Activated naive CD8-positive, alpha-beta T cell (primary cell): Measurements from ENCODE around the gene TRAF5.
A peak's percentile ranks its signal among the peaks of the same experiment; 100 is the strongest.
"Not testable (repeated sequence)": the region's sequence is repeated elsewhere in the genome, so short reads cannot be mapped to it uniquely, and the experiment has no call there.

Source experiments
- H3K27ac Mint-ChIP-seq: one replicate; pipeline ENCODE4 v1.8.0; 2021; ENCODE audit warnings: mixed read lengths
- H3K27me3 Mint-ChIP-seq: one replicate; pipeline ENCODE4 v1.8.0; 2021; ENCODE audit warnings: mixed read lengths
- H3K36me3 Mint-ChIP-seq: one replicate; pipeline ENCODE4 v1.8.0; 2021; ENCODE audit warnings: mixed read lengths
- H3K4me1 Mint-ChIP-seq: one replicate; pipeline ENCODE4 v1.8.0; 2021; ENCODE audit warnings: low read depth, mixed read lengths
- H3K4me3 Mint-ChIP-seq: one replicate; pipeline ENCODE4 v1.8.0; 2021; ENCODE audit warnings: mild to moderate bottlenecking, mixed read lengths
- H3K9me3 Mint-ChIP-seq: one replicate; pipeline ENCODE4 v1.8.0; 2021; ENCODE audit warnings: low read depth, mixed read lengths

Gene TRAF5

GRCh38 chr1:211320980-211321379, 5.7 kb upstream of the TRAF5 start:
- no peaks in the 10 kb centered on the region for H3K9me3 Mint-ChIP-seq
- peak overlapping the region; percentile 85 for H3K27ac Mint-ChIP-seq
- H3K4me1 Mint-ChIP-seq = peaks cover 54% of the 10 kb centered on the region
- H3K27me3 Mint-ChIP-seq = no peaks in the 10 kb centered on the region
- peaks cover 2% of the 10 kb centered on the region for H3K36me3 Mint-ChIP-seq
- H3K4me3 Mint-ChIP-seq = peak overlapping the region; percentile 49

- H3K9me3 Mint-ChIP-seq, H3K36me3 Mint-ChIP-seq, H3K27ac Mint-ChIP-seq, H3K4me3 Mint-ChIP-seq, H3K27me3 Mint-ChIP-seq: not testable (repeated sequence)
- H3K4me1 Mint-ChIP-seq = peaks cover 59% of the 10 kb centered on the region
Measured at GRCh38 chr1:211321646-211322045, 5.0 kb upstream of the TRAF5 start.

- peaks cover 68% of the 10 kb centered on the region for H3K4me1 Mint-ChIP-seq
- H3K9me3 Mint-ChIP-seq = no peaks in the 10 kb centered on the region
- peaks cover 2% of the 10 kb centered on the region for H3K36me3 Mint-ChIP-seq
- H3K4me3 Mint-ChIP-seq = peak overlapping the region; percentile 9
- H3K27ac Mint-ChIP-seq = peak overlapping the region; percentile 76
- H3K27me3 Mint-ChIP-seq = no peaks in the 10 kb centered on the region
Measured at GRCh38 chr1:211323156-211324063, 3.2 kb upstream of the TRAF5 start.

- peaks cover 76% of the 10 kb centered on the region for H3K4me1 Mint-ChIP-seq
Measured at GRCh38 chr1:211324992-211325775, 1.4 kb upstream of the TRAF5 start.

GRCh38 chr1:211326140-211326527, 499 bp upstream of the TRAF5 start:
- Mint-ChIP-seq H3K27ac (peak overlapping the region; percentile 97), H3K4me1 (peaks cover 81% of the 10 kb centered on the region), H3K9me3 (no peaks in the 10 kb centered on the region), H3K27me3 (no peaks in the 10 kb centered on the region), H3K36me3 (peaks cover 4% of the 10 kb centered on the region), H3K4me3 (peak overlapping the region; percentile 92)

More at GRCh38 chr1:211324992-211325775, 1.4 kb upstream of the TRAF5 start:
- Mint-ChIP-seq H3K27me3 (no peaks in the 10 kb centered on the region), H3K36me3 (peaks cover 2% of the 10 kb centered on the region), H3K27ac (peak overlapping the region; percentile 97), H3K4me3 (peak overlapping the region; percentile 92), H3K9me3 (no peaks in the 10 kb centered on the region)

GRCh38 chr1:211327346-211327921, 801 bp downstream of the TRAF5 start:
- peaks cover 3% of the 10 kb centered on the region for H3K36me3 Mint-ChIP-seq

GRCh38 chr1:211328084-211328694, 1.6 kb downstream of the TRAF5 start:
- H3K27me3 Mint-ChIP-seq = no peaks in the 10 kb centered on the region
- peak overlapping the region; percentile 91 for H3K4me3 Mint-ChIP-seq
- peaks cover 81% of the 10 kb centered on the region for H3K4me1 Mint-ChIP-seq
- no peaks in the 10 kb centered on the region for H3K9me3 Mint-ChIP-seq
- peak overlapping the region; percentile 92 for H3K27ac Mint-ChIP-seq
- peaks cover 3% of the 10 kb centered on the region for H3K36me3 Mint-ChIP-seq

More at GRCh38 chr1:211327346-211327921, 801 bp downstream of the TRAF5 start:
- H3K9me3 Mint-ChIP-seq = no peaks in the 10 kb centered on the region
- peak overlapping the region; percentile 91 for H3K4me3 Mint-ChIP-seq
- H3K4me1 Mint-ChIP-seq = peaks cover 82% of the 10 kb centered on the region
- no peaks in the 10 kb centered on the region for H3K27me3 Mint-ChIP-seq
- H3K27ac Mint-ChIP-seq = peak overlapping the region; percentile 92

- Mint-ChIP-seq H3K27ac (peak overlapping the region; percentile 92), H3K36me3 (peaks cover 3% of the 10 kb centered on the region), H3K4me1 (peaks cover 78% of the 10 kb centered on the region), H3K9me3 (no peaks in the 10 kb centered on the region), H3K4me3 (peak overlapping the region; percentile 91), H3K27me3 (no peaks in the 10 kb centered on the region)
Measured at GRCh38 chr1:211328866-211329475, 2.3 kb downstream of the TRAF5 start.

GRCh38 chr1:211329764-211330201, 3.1 kb downstream of the TRAF5 start:
- peak overlapping the region; percentile 92 for H3K27ac Mint-ChIP-seq
- peaks cover 3% of the 10 kb centered on the region for H3K36me3 Mint-ChIP-seq
- H3K9me3 Mint-ChIP-seq = no peaks in the 10 kb centered on the region
- no peaks in the 10 kb centered on the region for H3K27me3 Mint-ChIP-seq
- peak overlapping the region; percentile 91 for H3K4me3 Mint-ChIP-seq
- peaks cover 82% of the 10 kb centered on the region for H3K4me1 Mint-ChIP-seq

- Mint-ChIP-seq H3K27ac (peak overlapping the region; percentile 92), H3K4me1 (peaks cover 87% of the 10 kb centered on the region), H3K4me3 (peak overlapping the region; percentile 91), H3K36me3 (peaks cover 3% of the 10 kb centered on the region), H3K9me3 (no peaks in the 10 kb centered on the region), H3K27me3 (no peaks in the 10 kb centered on the region)
Measured at GRCh38 chr1:211330282-211330936, 3.8 kb downstream of the TRAF5 start.

GRCh38 chr1:211331011-211331709, 4.5 kb downstream of the TRAF5 start:
- H3K27ac Mint-ChIP-seq = peak overlapping the region; percentile 92
- H3K36me3 Mint-ChIP-seq = peaks cover 3% of the 10 kb centered on the region
- peak overlapping the region; percentile 91 for H3K4me3 Mint-ChIP-seq
- peaks cover 87% of the 10 kb centered on the region for H3K4me1 Mint-ChIP-seq
- no peaks in the 10 kb centered on the region for H3K9me3 Mint-ChIP-seq
- no peaks in the 10 kb centered on the region for H3K27me3 Mint-ChIP-seq

GRCh38 chr1:211332036-211332616, 5.5 kb downstream of the TRAF5 start:
- H3K9me3 Mint-ChIP-seq = no peaks in the 10 kb centered on the region
- peak overlapping the region; percentile 46 for H3K4me3 Mint-ChIP-seq
- no peaks in the 10 kb centered on the region for H3K27me3 Mint-ChIP-seq
- peak overlapping the region; percentile 73 for H3K27ac Mint-ChIP-seq
- peaks cover 3% of the 10 kb centered on the region for H3K36me3 Mint-ChIP-seq
- H3K4me1 Mint-ChIP-seq = peaks cover 93% of the 10 kb centered on the region

GRCh38 chr1:211332830-211333229, 6.2 kb downstream of the TRAF5 start:
- Mint-ChIP-seq H3K4me3 (no peak overlapping the region), H3K27ac (peak overlapping the region; percentile 61), H3K4me1 (peaks cover 94% of the 10 kb centered on the region), H3K36me3 (peaks cover 3% of the 10 kb centered on the region), H3K27me3 (no peaks in the 10 kb centered on the region), H3K9me3 (no peaks in the 10 kb centered on the region)
